CD8-positive, alpha-beta memory T cell (primary cell): ENCODE measurements around the gene APOL6. TPM values are rescaled to one million over a fixed set of nuclear protein-coding genes. Genes with fewer than 3 reads are reported as not detected.

ENCODE experiments used
- CTCF ChIA-PET: fragments of 350-600 bp; sonication (Branson Sonifier 250); formaldehyde crosslinking; loops from one replicate; lab custom pipeline; 2021; ENCODE audit warnings: antibody characterized with exemption; lab: Charles Lee
- POLR2A ChIA-PET: fragments of 350-600 bp; sonication (Branson Sonifier 250); formaldehyde crosslinking; loops from one replicate; lab custom pipeline; 2021; ENCODE audit warnings: antibody characterized with exemption; lab: Charles Lee
- DNase-seq, 5 donors: peaks; one replicate each; pipeline versions ENCODE4 v3.0.0 to v3.0.0-alpha.2; 2020 to 2022; ENCODE audit warnings: mixed read lengths in 1 of 5
- H3K27ac ChIP-seq: one replicate; pipeline ENCODE4 v1.7.0; 2013; ENCODE audit warnings: low read depth, mild to moderate bottlenecking, low read length, moderate library complexity
- H3K27me3 ChIP-seq: 2 replicates; pipeline ENCODE4 v1.7.0; 2013; ENCODE audit warnings: low read length, mild to moderate bottlenecking; ENCODE audit not compliant: insufficient read depth, poor library complexity, severe bottlenecking
- H3K36me3 ChIP-seq: 2 replicates; pipeline ENCODE4 v1.7.0; 2013; ENCODE audit warnings: mild to moderate bottlenecking, low read length, moderate library complexity; ENCODE audit not compliant: insufficient read depth
- H3K4me1 ChIP-seq: 2 replicates; pipeline ENCODE4 v1.7.0; 2013; ENCODE audit warnings: mild to moderate bottlenecking, low read length, moderate library complexity; ENCODE audit not compliant: insufficient read depth
- H3K4me3 ChIP-seq: 2 replicates; pipeline ENCODE4 v1.7.0; 2013; ENCODE audit warnings: mild to moderate bottlenecking, low read length
- H3K9me3 ChIP-seq: 2 replicates; pipeline ENCODE4 v1.7.0; 2013; ENCODE audit warnings: mild to moderate bottlenecking, low read length
- H3K27ac Mint-ChIP-seq, 8 donors: one replicate each; pipeline ENCODE4 v1.8.0; 2020 to 2021; ENCODE audit warnings: mixed read lengths in 8 of 8, mild to moderate bottlenecking in 6 of 8, inconsistent platforms in 3 of 8, moderate library complexity in 3 of 8
- H3K27me3 Mint-ChIP-seq, 2 donors: one replicate each; pipeline ENCODE4 v1.8.0; 2020 to 2021; ENCODE audit warnings: mixed read lengths in 2 of 2, mild to moderate bottlenecking in 1 of 2, moderate library complexity in 1 of 2
- H3K36me3 Mint-ChIP-seq, 3 donors: one replicate each; pipeline ENCODE4 v1.8.0; 2020 to 2021; ENCODE audit warnings: mixed read lengths in 3 of 3, inconsistent platforms in 1 of 3, mild to moderate bottlenecking in 1 of 3
- H3K4me1 Mint-ChIP-seq, 3 donors: one replicate each; pipeline ENCODE4 v1.8.0; 2020 to 2021; ENCODE audit warnings: mixed read lengths in 3 of 3, inconsistent platforms in 1 of 3, mild to moderate bottlenecking in 1 of 3
- H3K4me3 Mint-ChIP-seq, 7 donors: one replicate each; pipeline ENCODE4 v1.8.0; 2020 to 2021; ENCODE audit warnings: mixed read lengths in 7 of 7, mild to moderate bottlenecking in 6 of 7, moderate library complexity in 4 of 7, inconsistent platforms in 2 of 7
- H3K9me3 Mint-ChIP-seq, 5 donors: one replicate each; pipeline ENCODE4 v1.8.0; 2020 to 2022; ENCODE audit warnings: mixed read lengths in 5 of 5, mild to moderate bottlenecking in 3 of 5, moderate library complexity in 2 of 5, inconsistent platforms in 1 of 5
- polyA plus RNA-seq: library from polyadenylated mRNA; unstranded; fragments of 300-500 nt; fragmentation: Illumina TruSeq; gene quantifications from one replicate; pipeline ENCODE4 v1.2.3, GENCODE V29; 2021
- total RNA-seq, 2 experiments: library from RNA; stranded (reverse); gene quantifications; one replicate each; pipeline ENCODE4 v1.2.3, GENCODE V29; 2021

The APOL6 gene
- total and polyA plus RNA-seq, 3 experiments from 2014 or later, result 26.1 to 27.5 (median 27.1) TPM

DNA sequence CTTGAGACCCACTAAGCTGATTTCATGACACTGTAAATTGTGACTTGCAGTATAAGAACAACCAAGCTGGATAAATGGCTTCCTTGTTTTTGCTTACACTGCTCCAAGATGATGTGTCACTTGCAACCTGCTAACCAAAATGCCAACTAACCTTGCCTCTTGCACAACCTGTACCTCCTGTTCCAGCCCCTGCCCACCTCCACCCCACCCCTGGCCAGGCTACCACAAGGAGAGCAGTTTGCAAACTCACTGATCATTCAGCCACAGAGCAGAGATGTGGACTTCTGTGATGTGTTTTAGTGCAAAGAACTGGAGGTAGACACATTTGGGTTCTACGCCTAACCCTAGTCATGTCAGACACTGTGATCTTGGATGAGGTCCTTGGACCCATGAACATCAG is 4.3 kb upstream of the APOL6 start:
- no peaks in the 10 kb centered on the region for H3K9me3 Mint-ChIP-seq
- H3K4me1 ChIP-seq, result peaks cover 14% of the 10 kb centered on the region
- DNase-seq, result no peak
- ChIA-PET CTCF (no interaction called here), POLR2A (no interaction called here)
- H3K27ac Mint-ChIP-seq, result peak overlapping the region in 3 of 8 donors; percentile 51 to 77 (median 68)
- H3K4me1 Mint-ChIP-seq, result peaks cover 9 to 21% (median 16%) of the 10 kb centered on the region in 3 donors
- H3K9me3 ChIP-seq, result no peaks in the 10 kb centered on the region
- no peaks in the 10 kb centered on the region for H3K27me3 Mint-ChIP-seq
- H3K27me3 ChIP-seq, result no peaks in the 10 kb centered on the region
- H3K36me3 Mint-ChIP-seq, result peaks cover 0 to 11% (median 2%) of the 10 kb centered on the region in 3 donors
- no peaks in the 10 kb centered on the region for H3K36me3 ChIP-seq
- H3K4me3 Mint-ChIP-seq, result peak overlapping the region in 1 of 7 donors; percentile 32
- no peak overlapping the region for H3K27ac ChIP-seq
- H3K4me3 ChIP-seq, result no peak overlapping the region

DNA sequence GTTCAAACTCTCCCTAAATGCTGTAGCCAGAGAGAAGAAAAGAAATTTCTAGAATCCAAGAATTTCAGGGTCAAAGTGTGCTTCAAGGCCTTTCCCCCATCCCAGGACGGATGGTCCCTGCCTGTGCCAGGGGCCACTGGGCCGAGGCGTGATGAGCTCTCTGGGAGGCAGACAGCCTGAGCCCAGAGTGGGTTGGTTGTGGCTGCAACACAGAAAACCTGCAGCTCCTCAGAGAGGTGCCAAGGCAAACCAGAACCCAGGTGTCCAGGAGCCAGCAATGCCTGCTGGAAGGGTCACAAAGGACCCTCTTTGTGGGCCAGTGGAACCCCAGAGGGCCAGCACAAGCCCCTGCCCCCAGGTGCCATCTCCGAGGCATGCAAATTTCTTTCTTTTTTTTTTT is 2.6 kb upstream of the APOL6 start:
- H3K9me3 ChIP-seq, result no peaks in the 10 kb centered on the region
- Mint-ChIP-seq H3K36me3 (peaks cover 0 to 21% (median 5%) of the 10 kb centered on the region in 3 donors), H3K27ac (peak overlapping the region in 2 of 8 donors; percentile 10 to 100), H3K9me3 (no peaks in the 10 kb centered on the region), H3K4me1 (peaks cover 23 to 38% (median 30%) of the 10 kb centered on the region in 3 donors), H3K27me3 (no peaks in the 10 kb centered on the region), H3K4me3 (no peak overlapping the region)
- CTCF ChIA-PET, result no interaction called here
- POLR2A ChIA-PET, result interaction anchor here (0.7 kb wide), 1 partner anchor 11 kb away, joined by 6 read pairs; no protein-coding TSS in a partner anchor
- DNase-seq, result no peak
- H3K36me3 ChIP-seq, result no peaks in the 10 kb centered on the region
- H3K27ac ChIP-seq, result no peak overlapping the region
- H3K27me3 ChIP-seq, result no peaks in the 10 kb centered on the region
- H3K4me3 ChIP-seq, result no peak overlapping the region
- H3K4me1 ChIP-seq, result peaks cover 26% of the 10 kb centered on the region

DNA sequence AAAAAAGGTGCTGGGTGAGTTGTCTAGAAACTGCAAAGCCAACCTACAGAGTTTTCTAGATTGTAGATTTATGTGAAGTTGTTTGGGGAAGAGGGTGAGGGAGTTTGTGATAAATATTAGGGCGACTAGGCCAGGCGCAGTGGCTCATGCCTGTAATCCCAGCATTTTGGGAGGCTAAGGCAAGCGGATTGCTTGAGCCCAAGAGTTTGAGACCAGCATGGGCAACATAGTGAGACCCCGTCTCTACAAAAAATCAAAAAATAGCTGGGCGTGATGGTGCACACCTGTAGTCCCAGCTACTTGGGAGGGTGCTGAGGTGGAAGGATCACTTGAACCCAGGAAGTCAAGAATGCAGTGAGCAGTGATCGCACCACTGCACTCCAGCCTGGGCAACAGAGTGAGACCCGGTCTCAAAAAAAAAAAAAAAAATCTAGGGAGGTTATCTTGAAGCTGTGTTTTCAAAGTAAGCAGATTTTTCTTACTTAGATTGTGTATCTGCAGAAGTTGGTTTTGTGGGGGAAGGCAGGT is 844 bp downstream of the APOL6 start:
- Histone ChIP-seq H3K27ac (peak overlapping the region; percentile 97), H3K4me1 (peaks cover 40% of the 10 kb centered on the region), H3K9me3 (no peaks in the 10 kb centered on the region), H3K4me3 (peak overlapping the region; percentile 98), H3K27me3 (no peaks in the 10 kb centered on the region), H3K36me3 (peaks cover 5% of the 10 kb centered on the region)
- peaks cover 0 to 3% (median 0%) of the 10 kb centered on the region in 5 donors for H3K9me3 Mint-ChIP-seq
- ChIA-PET CTCF (interaction anchor here (1.7 to 2.1 kb wide), 3 partner anchors 9 to 18 kb away, joined by 4 to 8 read pairs (median 7); no protein-coding TSS in a partner anchor), POLR2A (interaction anchor here (0.6 to 2.6 kb wide), 3 partner anchors 12 to 414 kb away, joined by 5 to 26 read pairs (median 7); no protein-coding TSS in a partner anchor)
- H3K27me3 Mint-ChIP-seq, result no peaks in the 10 kb centered on the region
- peak overlapping the region; percentile 99 to 100 (median 100) for H3K4me3 Mint-ChIP-seq
- DNase-seq, result no peak
- peaks cover 13 to 39% (median 14%) of the 10 kb centered on the region in 3 donors for H3K36me3 Mint-ChIP-seq
- peak overlapping the region; percentile 93 to 100 (median 100) for H3K27ac Mint-ChIP-seq
- H3K4me1 Mint-ChIP-seq, result peaks cover 41 to 66% (median 57%) of the 10 kb centered on the region in 3 donors

DNA sequence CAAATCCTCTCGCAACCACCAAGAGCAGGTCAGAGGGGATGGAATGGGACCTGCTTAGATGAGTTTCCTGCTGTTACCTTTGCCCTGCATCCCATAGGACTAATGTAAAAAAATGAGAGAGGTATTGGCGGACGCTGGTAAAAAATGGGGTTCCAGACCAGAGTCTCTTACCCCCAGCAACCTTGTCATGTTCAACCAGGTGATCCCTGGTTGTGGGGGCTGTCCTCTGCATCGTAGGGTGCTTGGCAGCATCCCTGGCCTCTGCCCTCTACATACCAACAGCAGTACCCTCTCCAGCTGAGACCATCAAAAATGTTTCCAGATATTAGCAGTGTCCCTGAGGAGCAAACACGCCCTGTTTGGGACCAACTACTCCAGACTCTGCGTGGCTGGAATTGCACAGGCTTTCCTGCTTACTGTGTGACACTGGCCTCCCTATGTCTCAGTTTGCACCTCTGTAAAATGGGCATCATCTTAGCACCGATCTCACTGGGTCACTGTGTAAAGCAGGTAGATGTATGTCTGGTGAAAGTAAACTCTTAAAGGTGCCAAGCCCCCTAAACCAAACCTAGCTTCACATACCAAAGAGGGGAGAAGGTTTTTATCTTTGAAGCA is 1.5 kb downstream of the APOL6 start:
- peaks cover 46 to 73% (median 64%) of the 10 kb centered on the region in 3 donors for H3K4me1 Mint-ChIP-seq
- peaks cover 44% of the 10 kb centered on the region for H3K4me1 ChIP-seq
- H3K27ac ChIP-seq, result peak overlapping the region; percentile 97

DNA sequence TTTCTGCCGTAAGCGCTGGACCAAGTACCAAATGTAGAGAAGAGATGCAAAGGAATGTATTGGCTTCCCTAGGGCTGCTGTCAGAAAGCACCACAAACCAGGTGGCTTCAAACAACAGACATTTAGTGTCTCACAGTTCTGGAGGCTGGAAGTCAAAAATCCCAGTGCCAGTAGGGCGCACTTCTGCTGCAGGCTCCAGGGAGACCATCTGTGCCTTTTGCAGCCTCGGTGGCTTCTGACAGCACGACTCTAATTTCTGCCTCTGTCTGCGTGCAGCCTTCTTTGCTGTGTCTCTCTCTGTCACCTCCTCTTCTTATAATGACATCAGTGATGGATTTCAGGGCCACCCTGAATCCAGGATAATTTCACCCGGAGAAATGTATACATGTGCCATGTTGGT is 2.8 kb downstream of the APOL6 start:
- Histone ChIP-seq H3K27me3 (no peaks in the 10 kb centered on the region), H3K4me1 (peaks cover 50% of the 10 kb centered on the region), H3K27ac (no peak overlapping the region), H3K36me3 (peaks cover 13% of the 10 kb centered on the region), H3K4me3 (no peak overlapping the region), H3K9me3 (no peaks in the 10 kb centered on the region)
- ChIA-PET POLR2A (no interaction called here), CTCF (interaction anchor here (1.0 kb wide), 1 partner anchor 10 kb away, joined by 4 read pairs; no protein-coding TSS in a partner anchor)
- DNase-seq, result no peak
- no peaks in the 10 kb centered on the region for H3K27me3 Mint-ChIP-seq
- H3K9me3 Mint-ChIP-seq, result peaks cover 0 to 3% (median 0%) of the 10 kb centered on the region in 5 donors
- peaks cover 14 to 52% (median 15%) of the 10 kb centered on the region in 3 donors for H3K36me3 Mint-ChIP-seq
- H3K4me1 Mint-ChIP-seq, result peaks cover 57 to 86% (median 76%) of the 10 kb centered on the region in 3 donors
- peak overlapping the region in 6 of 7 donors; percentile 44 to 100 (median 80) for H3K4me3 Mint-ChIP-seq
- H3K27ac Mint-ChIP-seq, result peak overlapping the region in 7 of 8 donors; percentile 55 to 86 (median 68)

More for the DNA sequence above, 1.5 kb downstream of the APOL6 start:
- no peaks in the 10 kb centered on the region for H3K27me3 Mint-ChIP-seq
- Histone ChIP-seq H3K9me3 (no peaks in the 10 kb centered on the region), H3K27me3 (no peaks in the 10 kb centered on the region), H3K36me3 (peaks cover 6% of the 10 kb centered on the region), H3K4me3 (peak overlapping the region; percentile 98)
- peaks cover 0 to 3% (median 0%) of the 10 kb centered on the region in 5 donors for H3K9me3 Mint-ChIP-seq
- no peak for DNase-seq
- H3K36me3 Mint-ChIP-seq, result peaks cover 13 to 40% (median 14%) of the 10 kb centered on the region in 3 donors
- CTCF ChIA-PET, result interaction anchor here (2.0 to 2.1 kb wide), 2 partner anchors 9 to 19 kb away, joined by 4 to 8 read pairs; no protein-coding TSS in a partner anchor
- peak overlapping the region; percentile 93 to 100 (median 100) for H3K27ac Mint-ChIP-seq
- H3K4me3 Mint-ChIP-seq, result peak overlapping the region; percentile 99 to 100 (median 100)
- POLR2A ChIA-PET, result interaction anchor here (0.6 to 2.6 kb wide), 4 partner anchors 11 to 414 kb away, joined by 3 to 26 read pairs (median 6); no protein-coding TSS in a partner anchor

DNA sequence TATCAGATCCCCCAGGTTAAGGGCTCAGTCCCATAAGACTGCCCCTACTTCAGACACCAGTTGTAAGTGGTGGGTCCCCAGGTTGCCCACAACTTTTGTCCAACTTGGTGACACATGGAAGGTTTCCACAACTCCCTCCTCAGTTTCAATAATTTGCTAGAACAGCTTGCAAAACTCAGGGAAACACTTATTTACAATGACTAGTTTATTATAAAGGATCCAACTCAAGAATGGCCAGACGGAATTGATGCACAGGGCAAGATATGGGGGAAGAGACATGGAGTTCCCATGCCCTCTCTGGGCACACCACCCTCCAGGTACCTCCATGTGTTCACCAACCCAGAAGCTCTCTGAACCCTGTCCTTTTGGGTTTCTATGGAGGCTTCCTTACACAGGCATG is 5.6 kb downstream of the APOL6 start:
- H3K27me3 Mint-ChIP-seq, result no peaks in the 10 kb centered on the region
- DNase-seq, result no peak
- ChIA-PET POLR2A (no interaction called here), CTCF (no interaction called here)
- peaks cover 0 to 3% (median 0%) of the 10 kb centered on the region in 5 donors for H3K9me3 Mint-ChIP-seq
- H3K36me3 ChIP-seq, result peaks cover 39% of the 10 kb centered on the region
- peak overlapping the region; percentile 24 to 96 (median 90) for H3K27ac Mint-ChIP-seq
- peaks cover 30 to 70% (median 31%) of the 10 kb centered on the region in 3 donors for H3K36me3 Mint-ChIP-seq
- no peak overlapping the region for H3K4me3 ChIP-seq
- H3K4me3 Mint-ChIP-seq, result peak overlapping the region in 6 of 7 donors; percentile 1 to 52 (median 26)
- H3K27me3 ChIP-seq, result no peaks in the 10 kb centered on the region
- H3K4me1 ChIP-seq, result peaks cover 44% of the 10 kb centered on the region
- H3K4me1 Mint-ChIP-seq, result peaks cover 72 to 94% (median 87%) of the 10 kb centered on the region in 3 donors
- H3K9me3 ChIP-seq, result no peaks in the 10 kb centered on the region
- H3K27ac ChIP-seq, result no peak overlapping the region

DNA sequence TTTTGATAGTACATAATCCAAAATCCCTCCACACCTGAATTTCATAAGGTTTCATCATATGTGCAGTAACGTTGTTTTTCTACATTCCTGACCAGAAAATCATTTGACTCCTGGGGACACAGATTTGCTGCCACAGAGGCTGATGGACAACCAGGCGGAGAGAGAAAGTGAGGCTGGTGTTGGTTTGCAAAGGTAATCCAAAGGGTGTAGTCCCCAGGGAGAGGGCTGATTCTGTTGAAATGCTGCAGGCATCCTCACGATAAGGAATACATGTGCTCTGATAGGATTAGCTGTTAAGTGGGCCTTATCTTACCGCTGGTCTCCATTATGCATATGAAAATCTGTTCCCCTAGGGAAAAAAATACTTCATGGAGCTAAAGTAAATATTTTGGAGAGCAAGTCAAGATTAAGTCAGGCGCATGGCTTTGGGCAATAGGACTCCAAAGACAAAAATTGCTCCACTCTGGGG is 8.1 kb downstream of the APOL6 start:
- H3K27ac Mint-ChIP-seq, result peak overlapping the region in 7 of 8 donors; percentile 38 to 96 (median 62)
- no peaks in the 10 kb centered on the region for H3K27me3 ChIP-seq
- no peak overlapping the region for H3K27ac ChIP-seq
- no peak overlapping the region for H3K4me3 Mint-ChIP-seq
- CTCF ChIA-PET, result interaction anchor here (1.2 kb wide), 1 partner anchor 8 kb away, joined by 4 read pairs; the partner anchor contains the start of gene APOL6
- H3K4me3 ChIP-seq, result no peak overlapping the region
- H3K4me1 Mint-ChIP-seq, result peaks cover 74 to 93% (median 89%) of the 10 kb centered on the region in 3 donors
- H3K4me1 ChIP-seq, result peaks cover 50% of the 10 kb centered on the region
- peaks cover 32 to 72% (median 33%) of the 10 kb centered on the region in 3 donors for H3K36me3 Mint-ChIP-seq
- peaks cover 48% of the 10 kb centered on the region for H3K36me3 ChIP-seq
- POLR2A ChIA-PET, result interaction anchor here (1.0 kb wide), 1 partner anchor 8 kb away, joined by 5 read pairs; the partner anchor contains the start of gene APOL6
- no peaks in the 10 kb centered on the region for H3K9me3 ChIP-seq
- no peaks in the 10 kb centered on the region for H3K27me3 Mint-ChIP-seq
- peaks cover 0 to under 1% (median 0%) of the 10 kb centered on the region in 5 donors for H3K9me3 Mint-ChIP-seq
- no peak for DNase-seq
